HepG2 (cell line): Measurements from ENCODE around the gene NUDT9. TPM values are rescaled to one million over a fixed set of nuclear protein-coding genes. Genes with fewer than 3 reads are reported as not detected.

Experiments
- ETV5 ChIP-seq: IDR thresholded peaks from 2 replicates; pipeline ENCODE4 v1.6.1; 2018; ENCODE audit warnings: missing biosample characterization, missing genetic modification reagents, inconsistent platforms, borderline replicate concordance
- GABPA ChIP-seq, 2 experiments: IDR thresholded peaks; 2 replicates each; pipeline ENCODE4 v1.6.1; 2011 to 2016; ENCODE audit warnings: low read depth in 2 of 2, low read length in 1 of 2, missing biosample characterization in 1 of 2, missing genetic modification characterization in 1 of 2
- HMG20B ChIP-seq: conservative IDR thresholded peaks from 2 replicates; pipeline ENCODE4 v1.6.1; 2016; ENCODE audit warnings: missing genetic modification reagents, missing compliant biosample characterization
- IKZF5 ChIP-seq: IDR thresholded peaks from 2 replicates; pipeline ENCODE4 v1.6.1; 2018; ENCODE audit warnings: missing genetic modification reagents, mild to moderate bottlenecking, missing compliant biosample characterization
- LCORL ChIP-seq, 2 experiments: fragments of 450-650 bp in 1 of 2; sonication (generic) in 1 of 2; formaldehyde crosslinking in 1 of 2; IDR thresholded peaks; 2 replicates each; pipeline versions ENCODE4 v1.5.0 to v1.6.1; 2017 to 2020; ENCODE audit warnings: antibody characterized with exemption in 1 of 2, missing genetic modification reagents in 1 of 2
- MAFF ChIP-seq: IDR thresholded peaks from 2 replicates; pipeline ENCODE4 v1.6.1; 2011; ENCODE audit warnings: low read depth, low read length, improper control_type of control experiment
- NCOA2 ChIP-seq: sonication (generic); formaldehyde crosslinking; IDR thresholded peaks from 2 replicates; pipeline ENCODE4 v1.8.0; 2022; ENCODE audit warnings: inconsistent platforms
- NFIB ChIP-seq: sonication (generic); formaldehyde crosslinking; IDR thresholded peaks from 2 replicates; pipeline ENCODE4 v1.9.0; 2021; ENCODE audit warnings: missing genetic modification reagents, mild to moderate bottlenecking, borderline replicate concordance
- NR2F2 ChIP-seq: IDR thresholded peaks from 2 replicates; pipeline ENCODE4 v1.6.1; 2012; ENCODE audit warnings: low read depth, inconsistent platforms, borderline replicate concordance
- PCBP1 ChIP-seq: fragments of 200-400 bp; formaldehyde crosslinking; IDR thresholded peaks from 2 replicates; pipeline ENCODE4 v1.6.1; 2017; ENCODE audit warnings: mild to moderate bottlenecking, low read depth, low read length, borderline replicate concordance
- PHB2 ChIP-seq: fragments of 450-650 bp; IDR thresholded peaks from 2 replicates; pipeline ENCODE4 v1.6.1; 2018; ENCODE audit not compliant: partially characterized antibody
- SOX6 ChIP-seq, 2 experiments: fragments of 450-650 bp in 1 of 2; sonication (generic) in 1 of 2; formaldehyde crosslinking in 1 of 2; IDR thresholded peaks; 2 replicates each; pipeline versions ENCODE4 v1.4.0 to v1.6.1; 2017 to 2020; ENCODE audit warnings: antibody characterized with exemption in 1 of 2, mild to moderate bottlenecking in 1 of 2, missing genetic modification reagents in 1 of 2
- THYN1 ChIP-seq: sonication (generic); formaldehyde crosslinking; IDR thresholded peaks from 2 replicates; pipeline ENCODE4 v1.8.1; 2023; ENCODE audit warnings: low read depth, mild to moderate bottlenecking, moderate library complexity, missing genetic modification reagents, borderline replicate concordance
- ZBTB2 ChIP-seq: sonication (generic); formaldehyde crosslinking; IDR thresholded peaks from 2 replicates; pipeline ENCODE4 v1.8.0; 2022; ENCODE audit warnings: low read depth, missing genetic modification reagents
- ZBTB38 ChIP-seq: sonication (generic); formaldehyde crosslinking; IDR thresholded peaks from 2 replicates; pipeline ENCODE4 v1.5.1; 2020; ENCODE audit warnings: mild to moderate bottlenecking, missing genetic modification reagents
- ZFP82 ChIP-seq: sonication (generic); formaldehyde crosslinking; IDR thresholded peaks from 2 replicates; pipeline ENCODE4 v1.5.1; 2020; ENCODE audit warnings: mild to moderate bottlenecking, missing genetic modification reagents, borderline replicate concordance
- ZGPAT ChIP-seq: IDR thresholded peaks from 2 replicates; pipeline ENCODE4 v1.6.1; 2016; ENCODE audit warnings: mild to moderate bottlenecking
- ZNF24 ChIP-seq: fragments of 450-650 bp; IDR thresholded peaks from 2 replicates; pipeline ENCODE4 v1.6.1; 2017; ENCODE audit warnings: antibody characterized with exemption, mild to moderate bottlenecking
- ZNF264 ChIP-seq: sonication (generic); formaldehyde crosslinking; IDR thresholded peaks from 2 replicates; pipeline ENCODE4 v1.4.0; 2020; ENCODE audit warnings: missing genetic modification reagents
- ZNF335 ChIP-seq: sonication (generic); formaldehyde crosslinking; IDR thresholded peaks from 2 replicates; pipeline ENCODE4 v1.4.0; 2020; ENCODE audit warnings: missing genetic modification reagents
- ZNF350 ChIP-seq: sonication (generic); formaldehyde crosslinking; IDR thresholded peaks from 2 replicates; pipeline ENCODE4 v1.4.0; 2020; ENCODE audit warnings: mild to moderate bottlenecking, low read depth, missing genetic modification reagents, borderline replicate concordance
- ZNF549 ChIP-seq: sonication (generic); formaldehyde crosslinking; IDR thresholded peaks from 2 replicates; pipeline ENCODE4 v1.5.0; 2020; ENCODE audit warnings: missing genetic modification reagents
- ZNF792 ChIP-seq: IDR thresholded peaks from 2 replicates; pipeline ENCODE4 v1.6.1; 2016
- ZNF839 ChIP-seq: sonication (generic); formaldehyde crosslinking; IDR thresholded peaks from 2 replicates; pipeline ENCODE4 v1.4.0; 2020; ENCODE audit warnings: missing genetic modification reagents, mild to moderate bottlenecking, borderline replicate concordance
- ZNF883 ChIP-seq: sonication (generic); formaldehyde crosslinking; IDR thresholded peaks from 2 replicates; pipeline ENCODE4 v1.5.1; 2020; ENCODE audit warnings: mild to moderate bottlenecking, missing genetic modification reagents; ENCODE audit errors: not compliant biosample characterization
- ZSCAN20 ChIP-seq: sonication (generic); formaldehyde crosslinking; IDR thresholded peaks from 2 replicates; pipeline ENCODE4 v1.4.0; 2020; ENCODE audit warnings: missing genetic modification reagents, mild to moderate bottlenecking, borderline replicate concordance
- ZSCAN29 ChIP-seq: sonication (generic); formaldehyde crosslinking; conservative IDR thresholded peaks from 2 replicates; pipeline ENCODE4 v1.4.0; 2020; ENCODE audit warnings: mild to moderate bottlenecking, missing genetic modification reagents
- ZSCAN9 ChIP-seq: IDR thresholded peaks from 2 replicates; pipeline ENCODE4 v1.6.1; 2016; ENCODE audit warnings: borderline replicate concordance
- polyA plus RNA-seq, 8 experiments: library from polyadenylated mRNA; depleted of rRNA in 3 of 8; stranded (reverse) in 7 of 8; unstranded in 1 of 8; fragments of >200 nt; fragmentation: Illumina TruSeq in 4 of 8; extraction: Trizol in 4 of 8; gene quantifications; 2 replicates each; pipeline versions ENCODE4 v1.2.1 to v1.2.3, GENCODE V29; 2011 to 2016; ENCODE audit warnings: low read depth in 4 of 8, missing spikeins in 1 of 8, mixed read lengths in 1 of 8; ENCODE audit not compliant: insufficient read depth in 1 of 8
- total RNA-seq, 5 experiments: library from RNA; depleted of rRNA; stranded (reverse); fragments of >200 nt; fragmentation: Illumina TruSeq; extraction: Trizol; gene quantifications; 2 replicates each; pipeline ENCODE4 v1.2.3, GENCODE V29; 2016; ENCODE audit warnings: low read depth in 1 of 5

The NUDT9 gene
- total and polyA plus RNA-seq, 2 of the 13 experiments (the other 11 are each of a cell fraction or from before 2014, with no cell fraction given): 10.4 to 12.3 TPM

GRCh38 chr4:87419578-87420249 is 2.7 kb upstream of the NUDT9 start (continued):
- TF ChIP-seq ZSCAN20 (CRISPR knock-in tag) (no peak), ZBTB2 (CRISPR knock-in tag) (no peak), IKZF5 (CRISPR knock-in tag) (no peak), THYN1 (CRISPR knock-in tag) (no peak), NCOA2 (CRISPR knock-in tag) (peak; percentile 70), SOX6 (IDR thresholded peaks at IDR 0.05) (no peak), SOX6 (CRISPR knock-in tag; IDR thresholded peaks at IDR 0.05) (peak; percentile 92), ETV5 (peak; percentile 88), ZNF350 (CRISPR knock-in tag) (no peak), MAFF (no peak), ZSCAN9 (CRISPR knock-in tag) (peak; percentile 82; the same call in 1 of the 2 replicates), NR2F2 (peak; percentile 90), ZNF549 (CRISPR knock-in tag) (no peak), ZBTB38 (CRISPR knock-in tag) (no peak), ZNF792 (CRISPR knock-in tag) (no peak), ZFP82 (CRISPR knock-in tag) (no peak), PCBP1 (no peak), ZNF335 (CRISPR knock-in tag) (peak; percentile 37; the same call in 1 of the 2 replicates), ZNF264 (CRISPR knock-in tag) (no peak), GABPA (IDR thresholded peaks at IDR 0.05; ENCODE audit: low read depth, low read length) (no peak), GABPA (CRISPR knock-in tag; IDR thresholded peaks at IDR 0.05; ENCODE audit: low read depth) (no peak; the same call in 1 of the 2 replicates), PHB2 (no peak), HMG20B (peak; percentile 97), ZNF24 (no peak), ZNF883 (CRISPR knock-in tag) (no peak), NFIB (CRISPR knock-in tag) (no peak), ZGPAT (CRISPR knock-in tag) (peak; percentile 53; the same call in 1 of the 2 replicates), ZSCAN29 (CRISPR knock-in tag) (no peak), LCORL (IDR thresholded peaks at IDR 0.05) (no peak), LCORL (CRISPR knock-in tag; IDR thresholded peaks at IDR 0.05) (peak; percentile 24; the same call in 1 of the 2 replicates), ZNF839 (CRISPR knock-in tag) (no peak)
